ENCODE results near the gene C17orf113.
A peak's percentile ranks its signal among the peaks of the same experiment; 100 is the strongest.
"Not testable (repeated sequence)": the region's sequence is repeated elsewhere in the genome, so short reads cannot be mapped to it uniquely, and the experiment has no call there.

Gene C17orf113

GRCh38 chr17:42016411-42016831, 34.0 kb downstream of the C17orf113 start:
- DNase-seq: peak; percentile 33

- DNase-seq: not testable (repeated sequence)
These were observed 36.7 kb downstream of the C17orf113 start for GRCh38 chr17:42013740-42014139.

GRCh38 chr17:42012363-42012762, 38.0 kb downstream of the C17orf113 start:
- DNase-seq: not testable (repeated sequence)

GRCh38 chr17:42010898-42011516, 39.4 kb downstream of the C17orf113 start:
- DNase-seq: no peak

- DNase-seq: not testable (repeated sequence)
These were observed 40.1 kb downstream of the C17orf113 start for GRCh38 chr17:42010266-42010680.

- DNase-seq: no peak
These were observed 41.2 kb downstream of the C17orf113 start for GRCh38 chr17:42009170-42009569.

- DNase-seq: no peak
These were observed 45.2 kb downstream of the C17orf113 start for GRCh38 chr17:42005166-42005565.

- no peak for DNase-seq
These were observed 47.6 kb downstream of the C17orf113 start for GRCh38 chr17:42002792-42003301.

GRCh38 chr17:42002175-42002791, 48.1 kb downstream of the C17orf113 start:
- DNase-seq: no peak

GRCh38 chr17:42001729-42002128, 48.7 kb downstream of the C17orf113 start:
- no peak for DNase-seq

GRCh38 chr17:42000413-42001133, 49.8 kb downstream of the C17orf113 start:
- DNase-seq: no peak

GRCh38 chr17:41998497-41998896, 51.9 kb downstream of the C17orf113 start:
- DNase-seq: no peak

GRCh38 chr17:41996855-41997164, 53.6 kb downstream of the C17orf113 start:
- no peak for DNase-seq

GRCh38 chr17:41992576-41992975, 57.8 kb downstream of the C17orf113 start:
- DNase-seq: no peak

- no peak for DNase-seq
These were observed 60.5 kb downstream of the C17orf113 start for GRCh38 chr17:41989702-41990419.

- DNase-seq: no peak
These were observed 62.0 kb downstream of the C17orf113 start for GRCh38 chr17:41988418-41988817.

Measured in NCI-H1092 treated with DMSO at 0.1 percent for 48 hours (cell line).